SK-N-SH (cell line): ENCODE data around the gene POFUT2. TPM values are rescaled to one million over a fixed set of nuclear protein-coding genes. Genes with fewer than 3 reads are reported as not detected.

Experiments used
- CTCF ChIA-PET: fragments of 300-600, 350-600 bp; formaldehyde crosslinking; extraction: SDS; loops from one replicate; lab custom pipeline; 2021; lab: Yijun Ruan, JAX
- POLR2A ChIA-PET: fragments of 350-600 bp; sonication (Branson Sonifier 250); formaldehyde crosslinking; extraction: SDS; loops from one replicate; lab custom pipeline; 2020; ENCODE audit warnings: antibody characterized with exemption, inconsistent platforms; lab: Yijun Ruan, JAX
- DNase-seq: peaks from one replicate; pipeline ENCODE4 v3.0.0; 2012
- H2AFZ ChIP-seq: fragments of 200-600 bp; sonication (generic); 2 replicates; pipeline ENCODE4 v1.8.1; 2016; ENCODE audit warnings: antibody characterized with exemption, mild to moderate bottlenecking, low read depth
- H3F3A ChIP-seq: fragments of 200-600 bp; sonication (generic); replicated peaks from 2 replicates; pipeline ENCODE3; 2016; ENCODE audit warnings: antibody characterized with exemption, mild to moderate bottlenecking; ENCODE audit not compliant: insufficient read depth
- H3K27ac ChIP-seq, 2 experiments: fragments of 200-500 bp in 1 of 2; fragments of 200-600 bp in 1 of 2; sonication (Bioruptor generic) in 1 of 2; sonication (generic), shearing (Covaris generic) in 1 of 2; 2 replicates each; pipeline versions ENCODE4 v1.5.1 to v1.6.1; 2014 to 2016; ENCODE audit warnings: low read depth in 2 of 2, inconsistent platforms in 1 of 2, low read length in 1 of 2, mild to moderate bottlenecking in 1 of 2, mixed read lengths in 1 of 2
- H3K27me3 ChIP-seq: fragments of 200-600 bp; sonication (generic), shearing (Covaris generic); 2 replicates; pipeline ENCODE4 v1.6.1; 2016; ENCODE audit warnings: mixed run types; ENCODE audit not compliant: insufficient read depth
- H3K36me3 ChIP-seq, 2 experiments: fragments of 200-500 bp in 1 of 2; fragments of 200-600 bp in 1 of 2; sonication (Bioruptor generic) in 1 of 2; sonication (generic) in 1 of 2; replicated peaks in 1 of 2; 2 replicates each; pipeline versions ENCODE3 to v1.5.1; 2014 to 2016; ENCODE audit warnings: low read length in 1 of 2, mild to moderate bottlenecking in 1 of 2; ENCODE audit not compliant: insufficient read depth in 2 of 2, control insufficient read depth in 1 of 2
- H3K4me1 ChIP-seq, 2 experiments: fragments of 200-500 bp in 1 of 2; fragments of 200-600 bp in 1 of 2; sonication (Bioruptor generic) in 1 of 2; sonication (generic), shearing (Covaris generic) in 1 of 2; 2 replicates each; pipeline versions ENCODE4 v1.5.1 to v1.6.1; 2014 to 2016; ENCODE audit warnings: low read depth in 1 of 2, low read length in 1 of 2, mixed run types in 1 of 2; ENCODE audit not compliant: insufficient read depth in 2 of 2, control insufficient read depth in 1 of 2
- H3K4me2 ChIP-seq: fragments of 200-600 bp; sonication (generic), shearing (Covaris generic); 2 replicates; pipeline ENCODE4 v1.6.1; 2017; ENCODE audit warnings: mixed run types
- H3K4me3 ChIP-seq, 2 experiments: fragments of 200-500 bp in 1 of 2; fragments of 200-600 bp in 1 of 2; sonication (Bioruptor generic) in 1 of 2; sonication (generic), shearing (Covaris generic) in 1 of 2; 2 replicates each; pipeline versions ENCODE4 v1.5.1 to v1.8.1; 2014 to 2016; ENCODE audit warnings: low read depth in 2 of 2, inconsistent platforms in 1 of 2, low read length in 1 of 2, mild to moderate bottlenecking in 1 of 2, mixed read lengths in 1 of 2, moderate library complexity in 1 of 2
- H3K79me2 ChIP-seq: fragments of 200-600 bp; sonication (generic); 2 replicates; pipeline ENCODE4 v1.8.1; 2017; ENCODE audit warnings: mild to moderate bottlenecking; ENCODE audit not compliant: insufficient read depth
- H3K9ac ChIP-seq: fragments of 200-600 bp; sonication (generic); 2 replicates; pipeline ENCODE4 v1.6.1; 2017; ENCODE audit warnings: mixed run types
- H3K9me2 ChIP-seq: fragments of 200-600 bp; sonication (generic); 2 replicates; pipeline ENCODE4 v1.6.1; 2017; ENCODE audit warnings: mixed run types
- H3K9me3 ChIP-seq: fragments of 200-600 bp; sonication (generic); 2 replicates; pipeline ENCODE4 v1.6.1; 2017; ENCODE audit warnings: mixed run types, mild to moderate bottlenecking, moderate library complexity
- H4K20me1 ChIP-seq: fragments of 200-600 bp; sonication (generic); 2 replicates; pipeline ENCODE4 v1.6.1; 2017; ENCODE audit warnings: mild to moderate bottlenecking, mixed run types; ENCODE audit not compliant: insufficient read depth
- CHD2 ChIP-seq: fragments of 150-350 bp; IDR thresholded peaks from 2 replicates; pipeline ENCODE4 v1.6.1; 2018; ENCODE audit warnings: low read length; ENCODE audit not compliant: partially characterized antibody
- ELF1 ChIP-seq: IDR thresholded peaks from 2 replicates; pipeline ENCODE4 v1.4.0; 2012
- FOXJ3 ChIP-seq: sonication (generic); formaldehyde crosslinking; IDR thresholded peaks from 2 replicates; pipeline ENCODE4 v1.5.1; 2020; ENCODE audit warnings: mild to moderate bottlenecking, missing genetic modification reagents
- JUND ChIP-seq: IDR thresholded peaks from 2 replicates; pipeline ENCODE4 v1.4.0; 2012
- MEF2A ChIP-seq: IDR thresholded peaks from 2 replicates; pipeline ENCODE4 v1.4.0; 2012; ENCODE audit warnings: low read depth, borderline replicate concordance
- MXI1 ChIP-seq: IDR thresholded peaks from 2 replicates; pipeline ENCODE4 v1.6.1; 2012; ENCODE audit warnings: mild to moderate bottlenecking, low read depth, low read length, improper control_type of control experiment
- NRF1 ChIP-seq: IDR thresholded peaks from 2 replicates; pipeline ENCODE4 v1.6.1; 2012; ENCODE audit warnings: low read depth, mild to moderate bottlenecking, low read length
- RFX5 ChIP-seq: IDR thresholded peaks from 2 replicates; pipeline ENCODE4 v1.6.1; 2012; ENCODE audit warnings: mild to moderate bottlenecking, improper control_type of control experiment, low read length
- SIN3A ChIP-seq: IDR thresholded peaks from 2 replicates; pipeline ENCODE4 v1.6.1; 2012; ENCODE audit warnings: low read depth, mild to moderate bottlenecking, low read length, moderate library complexity, borderline replicate concordance
- SMC3 ChIP-seq: IDR thresholded peaks from 2 replicates; pipeline ENCODE4 v1.6.1; 2012; ENCODE audit warnings: low read depth, low read length, improper control_type of control experiment
- TEAD4 ChIP-seq: IDR thresholded peaks from 2 replicates; pipeline ENCODE4 v1.4.0; 2012; ENCODE audit warnings: mild to moderate bottlenecking, borderline replicate concordance; ENCODE audit not compliant: insufficient read depth
- YY1 ChIP-seq: IDR thresholded peaks from 2 replicates; pipeline ENCODE4 v1.4.0; 2012; ENCODE audit warnings: low read depth, mild to moderate bottlenecking
- WGBS: methylation state at CpG from one replicate; pipeline ENCODE4 v1.1.6; 2017; ENCODE audit warnings: low lambda C conversion rate; 5-methylcytosine and 5-hydroxymethylcytosine counted together
- polyA plus RNA-seq, 3 experiments: library from polyadenylated mRNA; depleted of rRNA; stranded (reverse); fragments of >200 nt; gene quantifications; 2 replicates each; pipeline ENCODE4 v1.2.3, GENCODE V29; 2012
- TF ChIP-seq, protein P1 (sequence below): fragments of 200-600 bp; sonication (generic); IDR thresholded peaks from 2 replicates; pipeline ENCODE4 v1.6.1; 2017; ENCODE audit warnings: antibody characterized with exemption, mild to moderate bottlenecking, moderate library complexity
- TF ChIP-seq, protein P2 (sequence below): IDR thresholded peaks from 2 replicates; pipeline ENCODE4 v1.6.1; 2012; ENCODE audit warnings: mild to moderate bottlenecking, low read depth, low read length, moderate library complexity
- TF ChIP-seq, protein P3 (sequence below): IDR thresholded peaks from 2 replicates; pipeline ENCODE4; 2012
- TF ChIP-seq, protein P4 (sequence below): fragments of 150-350 bp; IDR thresholded peaks from 2 replicates; pipeline ENCODE4 v1.6.1; 2016; ENCODE audit warnings: mild to moderate bottlenecking, low read depth, low read length
- TF ChIP-seq, protein P5 (sequence below): IDR thresholded peaks from 2 replicates; pipeline ENCODE4 v1.4.0; 2012; ENCODE audit warnings: low read depth, borderline replicate concordance
- TF ChIP-seq, protein P6 (sequence below): IDR thresholded peaks from 2 replicates; pipeline ENCODE4 v1.4.0; 2012; ENCODE audit warnings: low read depth
- TF ChIP-seq, protein P7 (sequence below): IDR thresholded peaks from 2 replicates; pipeline ENCODE4 v1.4.0; 2012; ENCODE audit warnings: low read depth, borderline replicate concordance

POFUT2 gene
- polyA plus RNA-seq, 1 of the 3 experiments (the other 2 are of a cell fraction): 53.3 TPM

DNA sequence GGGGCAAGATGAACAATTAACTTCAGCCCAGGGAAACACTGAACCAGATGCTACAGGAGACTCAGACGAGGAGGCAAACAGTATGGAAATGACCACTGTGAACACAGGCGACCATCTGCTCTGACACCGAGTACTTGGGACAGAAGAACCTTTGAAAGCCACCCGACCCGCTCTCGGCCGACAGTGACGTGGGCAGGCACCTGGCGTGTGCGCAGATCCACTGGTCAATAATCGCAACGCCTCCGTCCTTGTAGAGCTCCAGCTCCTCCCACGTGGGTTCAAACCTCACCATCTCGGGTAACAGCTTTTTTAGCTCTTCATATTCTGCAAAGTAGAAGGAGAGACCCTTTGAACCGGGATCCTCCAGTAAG lies 20.3 kb downstream of the POFUT2 start (continued):
- no peak for TF ChIP-seq RFX5
- TF ChIP-seq TEAD4: no peak

DNA sequence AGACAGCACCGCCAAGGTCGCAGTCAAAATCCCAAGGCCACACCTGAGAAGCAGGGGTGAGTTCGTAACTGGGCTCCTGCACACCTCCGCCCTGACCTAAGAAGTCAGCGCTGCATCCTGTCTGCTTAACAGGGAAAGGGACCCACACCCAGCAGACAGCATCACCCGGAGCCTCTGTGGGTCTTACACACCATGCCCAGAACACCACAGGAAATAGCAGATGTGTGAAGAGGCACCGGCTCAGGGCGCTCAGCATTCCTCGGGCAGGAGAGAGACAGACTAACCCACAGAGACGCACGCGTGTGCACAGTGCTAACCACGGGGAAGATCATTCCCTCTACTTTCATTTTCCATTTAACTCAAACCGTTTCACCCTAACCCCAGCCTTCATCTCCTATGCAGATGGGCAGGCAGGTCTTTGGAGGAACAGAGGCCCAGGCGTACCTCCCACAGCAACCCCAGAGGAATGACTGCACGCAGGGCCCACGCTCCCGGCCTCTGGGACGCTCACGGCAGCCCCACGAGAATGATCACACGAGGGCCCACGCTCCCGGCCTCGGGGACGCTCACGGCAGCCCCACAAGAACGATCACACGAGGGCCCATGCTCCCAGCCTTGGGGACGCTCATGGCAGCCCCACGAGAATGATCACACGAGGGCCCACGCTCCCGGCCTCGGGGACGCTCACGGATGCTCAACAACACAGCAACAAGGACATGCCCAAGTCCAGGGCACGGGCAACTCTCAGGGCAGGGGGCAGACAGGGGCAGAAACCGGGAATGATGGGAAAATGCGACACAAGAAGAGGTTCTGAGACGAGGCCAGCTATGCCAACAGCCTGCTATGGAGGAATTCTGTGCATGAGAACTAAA lies 20.9 kb downstream of the POFUT2 start:
- Histone ChIP-seq H4K20me1 (0 out of 2 replicates have a peak, but pooled peaks cover 21% of the 10 kb centered on the region), H3F3A (peaks cover 3% of the 10 kb centered on the region), H3K4me3 (no peak overlapping the region), H3K9ac (no peak overlapping the region), H3K36me3 (peaks cover 22 to 71% of the 10 kb centered on the region in 2 experiments), H3K4me2 (no peak overlapping the region), H2AFZ (no peak overlapping the region), H3K27ac (no peak overlapping the region), H3K9me2 (no peaks in the 10 kb centered on the region), H3K4me1 (no peaks in the 10 kb centered on the region), H3K79me2 (peaks cover 22% of the 10 kb centered on the region), H3K27me3 (no peaks in the 10 kb centered on the region), H3K9me3 (peaks cover 8% of the 10 kb centered on the region; the same call in 1 of the 2 replicates)
- ChIA-PET POLR2A (no interaction called here), CTCF (no interaction called here)
- no peak for DNase-seq
- TF ChIP-seq, protein P1, sequence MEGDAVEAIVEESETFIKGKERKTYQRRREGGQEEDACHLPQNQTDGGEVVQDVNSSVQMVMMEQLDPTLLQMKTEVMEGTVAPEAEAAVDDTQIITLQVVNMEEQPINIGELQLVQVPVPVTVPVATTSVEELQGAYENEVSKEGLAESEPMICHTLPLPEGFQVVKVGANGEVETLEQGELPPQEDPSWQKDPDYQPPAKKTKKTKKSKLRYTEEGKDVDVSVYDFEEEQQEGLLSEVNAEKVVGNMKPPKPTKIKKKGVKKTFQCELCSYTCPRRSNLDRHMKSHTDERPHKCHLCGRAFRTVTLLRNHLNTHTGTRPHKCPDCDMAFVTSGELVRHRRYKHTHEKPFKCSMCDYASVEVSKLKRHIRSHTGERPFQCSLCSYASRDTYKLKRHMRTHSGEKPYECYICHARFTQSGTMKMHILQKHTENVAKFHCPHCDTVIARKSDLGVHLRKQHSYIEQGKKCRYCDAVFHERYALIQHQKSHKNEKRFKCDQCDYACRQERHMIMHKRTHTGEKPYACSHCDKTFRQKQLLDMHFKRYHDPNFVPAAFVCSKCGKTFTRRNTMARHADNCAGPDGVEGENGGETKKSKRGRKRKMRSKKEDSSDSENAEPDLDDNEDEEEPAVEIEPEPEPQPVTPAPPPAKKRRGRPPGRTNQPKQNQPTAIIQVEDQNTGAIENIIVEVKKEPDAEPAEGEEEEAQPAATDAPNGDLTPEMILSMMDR: no peak
- TF ChIP-seq SMC3: no peak
- TF ChIP-seq, protein P2, sequence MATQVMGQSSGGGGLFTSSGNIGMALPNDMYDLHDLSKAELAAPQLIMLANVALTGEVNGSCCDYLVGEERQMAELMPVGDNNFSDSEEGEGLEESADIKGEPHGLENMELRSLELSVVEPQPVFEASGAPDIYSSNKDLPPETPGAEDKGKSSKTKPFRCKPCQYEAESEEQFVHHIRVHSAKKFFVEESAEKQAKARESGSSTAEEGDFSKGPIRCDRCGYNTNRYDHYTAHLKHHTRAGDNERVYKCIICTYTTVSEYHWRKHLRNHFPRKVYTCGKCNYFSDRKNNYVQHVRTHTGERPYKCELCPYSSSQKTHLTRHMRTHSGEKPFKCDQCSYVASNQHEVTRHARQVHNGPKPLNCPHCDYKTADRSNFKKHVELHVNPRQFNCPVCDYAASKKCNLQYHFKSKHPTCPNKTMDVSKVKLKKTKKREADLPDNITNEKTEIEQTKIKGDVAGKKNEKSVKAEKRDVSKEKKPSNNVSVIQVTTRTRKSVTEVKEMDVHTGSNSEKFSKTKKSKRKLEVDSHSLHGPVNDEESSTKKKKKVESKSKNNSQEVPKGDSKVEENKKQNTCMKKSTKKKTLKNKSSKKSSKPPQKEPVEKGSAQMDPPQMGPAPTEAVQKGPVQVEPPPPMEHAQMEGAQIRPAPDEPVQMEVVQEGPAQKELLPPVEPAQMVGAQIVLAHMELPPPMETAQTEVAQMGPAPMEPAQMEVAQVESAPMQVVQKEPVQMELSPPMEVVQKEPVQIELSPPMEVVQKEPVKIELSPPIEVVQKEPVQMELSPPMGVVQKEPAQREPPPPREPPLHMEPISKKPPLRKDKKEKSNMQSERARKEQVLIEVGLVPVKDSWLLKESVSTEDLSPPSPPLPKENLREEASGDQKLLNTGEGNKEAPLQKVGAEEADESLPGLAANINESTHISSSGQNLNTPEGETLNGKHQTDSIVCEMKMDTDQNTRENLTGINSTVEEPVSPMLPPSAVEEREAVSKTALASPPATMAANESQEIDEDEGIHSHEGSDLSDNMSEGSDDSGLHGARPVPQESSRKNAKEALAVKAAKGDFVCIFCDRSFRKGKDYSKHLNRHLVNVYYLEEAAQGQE: no peak
- TF ChIP-seq, protein P3, sequence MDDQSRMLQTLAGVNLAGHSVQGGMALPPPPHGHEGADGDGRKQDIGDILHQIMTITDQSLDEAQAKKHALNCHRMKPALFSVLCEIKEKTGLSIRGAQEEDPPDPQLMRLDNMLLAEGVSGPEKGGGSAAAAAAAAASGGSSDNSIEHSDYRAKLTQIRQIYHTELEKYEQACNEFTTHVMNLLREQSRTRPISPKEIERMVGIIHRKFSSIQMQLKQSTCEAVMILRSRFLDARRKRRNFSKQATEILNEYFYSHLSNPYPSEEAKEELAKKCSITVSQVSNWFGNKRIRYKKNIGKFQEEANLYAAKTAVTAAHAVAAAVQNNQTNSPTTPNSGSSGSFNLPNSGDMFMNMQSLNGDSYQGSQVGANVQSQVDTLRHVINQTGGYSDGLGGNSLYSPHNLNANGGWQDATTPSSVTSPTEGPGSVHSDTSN: no peak
- TF ChIP-seq FOXJ3 (CRISPR knock-in tag): no peak
- TF ChIP-seq RFX5: no peak
- no peak for TF ChIP-seq JUND
- TF ChIP-seq, protein P4, sequence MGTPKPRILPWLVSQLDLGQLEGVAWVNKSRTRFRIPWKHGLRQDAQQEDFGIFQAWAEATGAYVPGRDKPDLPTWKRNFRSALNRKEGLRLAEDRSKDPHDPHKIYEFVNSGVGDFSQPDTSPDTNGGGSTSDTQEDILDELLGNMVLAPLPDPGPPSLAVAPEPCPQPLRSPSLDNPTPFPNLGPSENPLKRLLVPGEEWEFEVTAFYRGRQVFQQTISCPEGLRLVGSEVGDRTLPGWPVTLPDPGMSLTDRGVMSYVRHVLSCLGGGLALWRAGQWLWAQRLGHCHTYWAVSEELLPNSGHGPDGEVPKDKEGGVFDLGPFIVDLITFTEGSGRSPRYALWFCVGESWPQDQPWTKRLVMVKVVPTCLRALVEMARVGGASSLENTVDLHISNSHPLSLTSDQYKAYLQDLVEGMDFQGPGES: no peak
- TF ChIP-seq YY1: no peak
- no peak for TF ChIP-seq ELF1
- TF ChIP-seq NRF1: no peak
- no peak for TF ChIP-seq MXI1
- TF ChIP-seq SIN3A: no peak
- TF ChIP-seq, protein P5, sequence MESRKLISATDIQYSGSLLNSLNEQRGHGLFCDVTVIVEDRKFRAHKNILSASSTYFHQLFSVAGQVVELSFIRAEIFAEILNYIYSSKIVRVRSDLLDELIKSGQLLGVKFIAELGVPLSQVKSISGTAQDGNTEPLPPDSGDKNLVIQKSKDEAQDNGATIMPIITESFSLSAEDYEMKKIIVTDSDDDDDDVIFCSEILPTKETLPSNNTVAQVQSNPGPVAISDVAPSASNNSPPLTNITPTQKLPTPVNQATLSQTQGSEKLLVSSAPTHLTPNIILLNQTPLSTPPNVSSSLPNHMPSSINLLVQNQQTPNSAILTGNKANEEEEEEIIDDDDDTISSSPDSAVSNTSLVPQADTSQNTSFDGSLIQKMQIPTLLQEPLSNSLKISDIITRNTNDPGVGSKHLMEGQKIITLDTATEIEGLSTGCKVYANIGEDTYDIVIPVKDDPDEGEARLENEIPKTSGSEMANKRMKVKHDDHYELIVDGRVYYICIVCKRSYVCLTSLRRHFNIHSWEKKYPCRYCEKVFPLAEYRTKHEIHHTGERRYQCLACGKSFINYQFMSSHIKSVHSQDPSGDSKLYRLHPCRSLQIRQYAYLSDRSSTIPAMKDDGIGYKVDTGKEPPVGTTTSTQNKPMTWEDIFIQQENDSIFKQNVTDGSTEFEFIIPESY: no peak
- TF ChIP-seq, protein P6, sequence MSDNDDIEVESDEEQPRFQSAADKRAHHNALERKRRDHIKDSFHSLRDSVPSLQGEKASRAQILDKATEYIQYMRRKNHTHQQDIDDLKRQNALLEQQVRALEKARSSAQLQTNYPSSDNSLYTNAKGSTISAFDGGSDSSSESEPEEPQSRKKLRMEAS: no peak
- TF ChIP-seq, protein P7, sequence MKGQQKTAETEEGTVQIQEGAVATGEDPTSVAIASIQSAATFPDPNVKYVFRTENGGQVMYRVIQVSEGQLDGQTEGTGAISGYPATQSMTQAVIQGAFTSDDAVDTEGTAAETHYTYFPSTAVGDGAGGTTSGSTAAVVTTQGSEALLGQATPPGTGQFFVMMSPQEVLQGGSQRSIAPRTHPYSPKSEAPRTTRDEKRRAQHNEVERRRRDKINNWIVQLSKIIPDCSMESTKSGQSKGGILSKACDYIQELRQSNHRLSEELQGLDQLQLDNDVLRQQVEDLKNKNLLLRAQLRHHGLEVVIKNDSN: no peak
- no peak for TF ChIP-seq CHD2
- TF ChIP-seq MEF2A: no peak
- 94% methylated on average over 37 of the region's 41 CpGs for WGBS
